ENCODE data around the gene ADAM17.

- TF ChIP-seq CTCF (IDR thresholded peaks at IDR 0.05) (no peak), REST (IDR thresholded peaks at IDR 0.05; ENCODE audit: insufficient read depth in 1 of 2, low read depth in 2 of 2, low read length in 1 of 2) (no peak)
Observed at GRCh38 chr2:9463698-9464034, 92.0 kb downstream of the ADAM17 start.

Data from Panc1 (cell line).